Myocyte (in vitro differentiated cells): ENCODE data around the gene BMS1. TPM values are rescaled to one million over a fixed set of nuclear protein-coding genes. Genes with fewer than 3 reads are reported as not detected.

Experiments
- total RNA-seq: library from RNA; depleted of rRNA; stranded (reverse); fragments of >200 nt; gene quantifications from 2 replicates; pipeline ENCODE4 v1.2.3, GENCODE V29; 2014

BMS1 gene
- total RNA-seq, 1 donor from 2014 or later = 16.2 TPM

Other genes starting within 250 kb of the BMS1 start
- 2.5 and 4.6 TPM in 2 replicates for gene ZNF33B, start 144.2 kb upstream of the BMS1 start, total RNA-seq